HepG2 (cell line): Measurements from ENCODE around the gene PAFAH1B1.

Experiments
- POLR2A ChIP-seq, 2 experiments: IDR thresholded peaks; 2 replicates each; pipeline ENCODE4 v1.6.1; 2011; ENCODE audit warnings: low read depth in 2 of 2, low read length in 2 of 2, mild to moderate bottlenecking in 1 of 2, moderate library complexity in 1 of 2; ENCODE audit not compliant: insufficient read depth in 1 of 2
- ZNF274 ChIP-seq: sonication (generic); formaldehyde crosslinking; IDR thresholded peaks from 2 replicates; pipeline ENCODE4 v1.5.1; 2020; ENCODE audit warnings: mild to moderate bottlenecking, missing genetic modification reagents
- ZNF672 ChIP-seq: sonication (generic); formaldehyde crosslinking; IDR thresholded peaks from 2 replicates; pipeline ENCODE4 v1.8.1; 2022; ENCODE audit warnings: missing genetic modification reagents

DNA sequence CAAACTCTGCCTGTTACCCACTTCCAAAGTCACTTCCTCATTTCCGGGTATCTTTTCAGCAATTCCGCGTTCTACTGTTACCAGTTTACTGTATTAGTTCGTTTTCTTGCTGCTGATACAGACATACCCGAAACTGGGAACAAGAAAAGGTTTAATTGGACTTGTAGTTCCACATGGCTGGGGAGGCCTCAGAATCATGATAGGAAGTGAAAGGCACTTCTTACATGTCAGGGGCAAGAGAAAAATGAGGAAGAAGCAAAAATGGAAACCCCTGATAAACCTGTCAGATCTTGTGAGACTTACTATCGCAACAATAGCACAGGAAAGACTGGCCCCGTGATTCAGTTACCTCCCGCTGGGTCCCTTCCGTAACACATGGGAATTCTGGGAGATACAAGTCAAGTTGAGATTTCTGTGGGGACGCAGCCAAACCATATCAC, 30.9 kb downstream of the PAFAH1B1 start:
- TF ChIP-seq ZNF672 (no peak), POLR2A (IDR thresholded peaks at IDR 0.05; ENCODE audit: insufficient read depth in 1 of 2, low read depth in 2 of 2, low read length in 2 of 2) (no peak), ZNF274 (no peak)
